Measurements from ENCODE around the gene SMIM33.

SMIM33 gene

GRCh38 chr5:139488260-139488659 is 17.5 kb downstream of the SMIM33 start:
- peak in 1 of 2 experiments; percentile 63 for DNase-seq (ENCODE audit: low read depth in 1 of 2, low spot score in 1 of 2)
- TF ChIP-seq SPI1 (IDR thresholded peaks at IDR 0.05; ENCODE audit: borderline replicate concordance, low read depth), result 0 out of 2 replicates have a peak, but pooled peaks have one; percentile 10
- no peak for TF ChIP-seq POLR2AphosphoS5 (IDR thresholded peaks at IDR 0.05; ENCODE audit: low read depth)
- no peak overlapping the region for H3K4me3 ChIP-seq (replicated peaks; ENCODE audit: insufficient read depth, low read length)
- peak overlapping the region; percentile 62 for H3K27ac ChIP-seq (replicated peaks)
- no peaks in the 10 kb centered on the region for H3K27me3 ChIP-seq (ENCODE audit: insufficient read depth, poor library complexity, severe bottlenecking)

- Histone ChIP-seq H3K27me3 (ENCODE audit: insufficient read depth, poor library complexity, severe bottlenecking) (no peaks in the 10 kb centered on the region), H3K4me3 (replicated peaks; ENCODE audit: insufficient read depth, low read length) (no peak overlapping the region), H3K27ac (replicated peaks) (no peak overlapping the region)
- TF ChIP-seq REST (IDR thresholded peaks at IDR 0.05; ENCODE audit: insufficient replicate concordance, low read depth) (no peak), SPI1 (IDR thresholded peaks at IDR 0.05; ENCODE audit: borderline replicate concordance, low read depth) (no peak), CTCF (IDR thresholded peaks at IDR 0.05; ENCODE audit: insufficient read depth, low read length) (no peak), GABPA (IDR thresholded peaks at IDR 0.05; ENCODE audit: low read depth) (no peak)
- no peak for DNase-seq (ENCODE audit: low read depth in 1 of 2, low spot score in 1 of 2)
Measured at GRCh38 chr5:139492700-139493192, 21.9 kb downstream of the SMIM33 start.

GRCh38 chr5:139494256-139494655 is 23.5 kb downstream of the SMIM33 start:
- no peak overlapping the region for H3K27ac ChIP-seq (replicated peaks)

More at GRCh38 chr5:139494256-139494655, 23.5 kb downstream of the SMIM33 start:
- DNase-seq (ENCODE audit: low read depth in 1 of 2, low spot score in 1 of 2), result no peak
- TF ChIP-seq POLR2AphosphoS5 (IDR thresholded peaks at IDR 0.05; ENCODE audit: low read depth) (no peak), GABPA (IDR thresholded peaks at IDR 0.05; ENCODE audit: low read depth) (no peak), REST (IDR thresholded peaks at IDR 0.05; ENCODE audit: insufficient replicate concordance, low read depth) (no peak), SPI1 (IDR thresholded peaks at IDR 0.05; ENCODE audit: borderline replicate concordance, low read depth) (no peak), CTCF (IDR thresholded peaks at IDR 0.05; ENCODE audit: insufficient read depth, low read length) (no peak)
- Histone ChIP-seq H3K27me3 (ENCODE audit: insufficient read depth, poor library complexity, severe bottlenecking) (no peaks in the 10 kb centered on the region), H3K4me3 (replicated peaks; ENCODE audit: insufficient read depth, low read length) (no peak overlapping the region)
